Activated naive CD8-positive, alpha-beta T cell treated with anti-CD3 and anti-CD28 coated beads, Interleukin-2, amount 50 U/mL, for 24 hours (primary cell): ENCODE results near the gene APOBR.
A peak's percentile ranks its signal among the peaks of the same experiment; 100 is the strongest.
"Not testable (repeated sequence)": the region's sequence is repeated elsewhere in the genome, so short reads cannot be mapped to it uniquely, and the experiment has no call there.

Experiments
- ATAC-seq: fragments of 150-1000 bp; cut with Tn5 transposase; one replicate; pipeline ENCODE4 v1.10.0; 2021
- DNase-seq: peaks from one replicate; pipeline ENCODE4 v3.0.0; 2021
- H3K27ac Mint-ChIP-seq: one replicate; pipeline ENCODE4 v1.8.0; 2021; ENCODE audit warnings: mild to moderate bottlenecking, mixed read lengths
- H3K27me3 Mint-ChIP-seq: one replicate; pipeline ENCODE4 v1.8.0; 2021; ENCODE audit warnings: mixed read lengths
- H3K36me3 Mint-ChIP-seq: one replicate; pipeline ENCODE4 v1.8.0; 2021; ENCODE audit warnings: low read depth, mixed read lengths
- H3K4me1 Mint-ChIP-seq: one replicate; pipeline ENCODE4 v1.8.0; 2021; ENCODE audit warnings: mixed read lengths
- H3K4me3 Mint-ChIP-seq: one replicate; pipeline ENCODE4 v1.8.0; 2021; ENCODE audit warnings: mild to moderate bottlenecking, moderate library complexity, mixed read lengths
- H3K9me3 Mint-ChIP-seq: one replicate; pipeline ENCODE4 v1.8.0; 2021; ENCODE audit warnings: mixed read lengths

Gene APOBR

DNA sequence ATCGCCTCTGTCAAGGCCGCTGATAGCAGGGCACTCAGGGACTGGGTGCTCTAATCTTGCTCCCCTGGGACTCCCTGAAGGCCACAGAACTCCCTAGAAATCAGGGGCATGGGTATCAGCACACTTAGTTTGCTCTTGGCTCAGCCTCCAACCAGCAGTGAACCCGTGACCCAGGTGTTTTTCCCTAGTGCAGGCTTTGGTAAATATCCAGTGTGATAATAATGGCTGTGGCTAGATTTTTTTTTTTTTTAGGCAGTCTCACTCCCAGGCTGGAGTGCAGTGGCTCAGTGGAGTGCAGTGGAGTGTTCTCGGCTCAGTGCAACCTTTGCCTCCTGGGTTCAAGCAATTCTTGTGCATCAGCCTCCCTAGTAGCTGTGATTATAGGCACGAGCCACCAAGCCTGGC, 34.0 kb downstream of the APOBR start:
- DNase-seq (no peak), ATAC-seq (no peak)
- Mint-ChIP-seq H3K9me3 (no peaks in the 10 kb centered on the region), H3K36me3 (no peaks in the 10 kb centered on the region), H3K4me3 (no peak overlapping the region), H3K4me1 (no peaks in the 10 kb centered on the region), H3K27me3 (no peaks in the 10 kb centered on the region), H3K27ac (no peak overlapping the region)

DNA sequence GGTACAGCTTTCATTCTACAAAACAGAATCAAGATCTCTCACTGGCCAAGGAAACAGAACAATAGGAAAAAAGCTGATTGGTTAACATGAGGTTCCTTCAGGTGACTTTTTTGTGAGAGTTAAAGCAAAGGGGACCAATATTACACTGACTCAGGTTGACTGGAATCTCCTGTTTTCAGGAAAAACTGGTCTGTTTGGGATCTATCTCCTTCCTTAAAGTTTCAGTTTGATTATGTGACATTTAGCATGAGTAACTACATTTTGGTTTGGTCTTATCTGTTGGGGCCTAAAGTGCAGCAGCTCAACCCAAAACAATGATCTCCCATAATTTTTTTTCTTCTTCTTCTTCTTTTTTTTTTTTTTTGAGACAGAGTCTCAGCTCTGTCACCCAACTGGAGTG, 34.7 kb downstream of the APOBR start:
- Mint-ChIP-seq H3K27ac (no peak overlapping the region), H3K27me3 (no peaks in the 10 kb centered on the region), H3K4me3 (no peak overlapping the region), H3K36me3 (no peaks in the 10 kb centered on the region), H3K4me1 (no peaks in the 10 kb centered on the region), H3K9me3 (no peaks in the 10 kb centered on the region)
- DNase-seq: no peak
- no peak for ATAC-seq

- peak overlapping the region; percentile 20 for H3K27ac Mint-ChIP-seq
- DNase-seq (no peak), ATAC-seq (no peak)
- H3K4me1 Mint-ChIP-seq: peaks cover 14% of the 10 kb centered on the region
- no peaks in the 10 kb centered on the region for H3K27me3 Mint-ChIP-seq
- no peaks in the 10 kb centered on the region for H3K36me3 Mint-ChIP-seq
- H3K4me3 Mint-ChIP-seq: no peak overlapping the region
- no peaks in the 10 kb centered on the region for H3K9me3 Mint-ChIP-seq
Measured at GRCh38 chr16:28531777-28532744, 37.6 kb downstream of the APOBR start.

DNA sequence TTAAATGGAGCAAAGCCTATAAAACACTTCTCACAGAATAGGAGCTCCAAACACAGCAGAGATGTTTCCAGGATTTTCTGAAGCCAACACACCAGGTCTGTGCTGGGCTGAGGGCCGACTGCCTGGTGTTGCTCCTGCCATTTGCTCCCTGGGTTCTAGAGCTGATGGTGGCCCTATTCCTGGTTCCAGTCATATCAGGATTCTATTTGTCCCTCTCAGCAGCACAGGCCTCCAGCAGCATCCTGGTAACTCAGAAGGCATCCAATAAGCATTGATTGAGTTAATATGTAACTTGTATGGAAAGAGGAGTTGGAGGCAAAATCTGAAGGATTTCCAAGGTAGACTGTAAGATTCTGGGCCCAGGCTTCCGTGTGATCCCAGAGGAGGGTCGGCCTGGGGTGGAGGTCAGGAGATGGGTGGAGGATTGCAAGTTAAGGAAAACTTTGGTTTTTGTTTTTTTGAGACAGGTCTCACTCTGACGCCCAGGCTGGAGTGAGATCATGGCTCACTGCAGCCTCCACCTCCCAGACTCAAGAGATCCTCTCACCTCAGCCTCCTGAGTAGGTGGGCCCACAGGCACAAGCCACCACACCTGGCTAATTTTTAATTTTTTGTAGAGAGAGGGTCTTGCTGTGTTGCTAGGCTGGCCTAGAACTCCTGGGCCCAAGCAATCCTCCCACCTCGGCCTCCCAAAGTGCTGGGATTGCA, 38.7 kb downstream of the APOBR start:
- Mint-ChIP-seq H3K4me3 (no peak overlapping the region), H3K9me3 (no peaks in the 10 kb centered on the region)

GRCh38 chr16:28534542-28535373, 40.3 kb downstream of the APOBR start:
- ATAC-seq: no peak
- Mint-ChIP-seq H3K9me3 (no peaks in the 10 kb centered on the region), H3K27me3 (no peaks in the 10 kb centered on the region), H3K36me3 (no peaks in the 10 kb centered on the region), H3K4me3 (no peak overlapping the region), H3K27ac (no peak overlapping the region), H3K4me1 (peaks cover 14% of the 10 kb centered on the region)
- no peak for DNase-seq

More for the DNA sequence above, 38.7 kb downstream of the APOBR start:
- DNase-seq (no peak), ATAC-seq (no peak)
- no peak overlapping the region for H3K27ac Mint-ChIP-seq
- no peaks in the 10 kb centered on the region for H3K27me3 Mint-ChIP-seq
- H3K36me3 Mint-ChIP-seq: no peaks in the 10 kb centered on the region
- peaks cover 14% of the 10 kb centered on the region for H3K4me1 Mint-ChIP-seq

DNA sequence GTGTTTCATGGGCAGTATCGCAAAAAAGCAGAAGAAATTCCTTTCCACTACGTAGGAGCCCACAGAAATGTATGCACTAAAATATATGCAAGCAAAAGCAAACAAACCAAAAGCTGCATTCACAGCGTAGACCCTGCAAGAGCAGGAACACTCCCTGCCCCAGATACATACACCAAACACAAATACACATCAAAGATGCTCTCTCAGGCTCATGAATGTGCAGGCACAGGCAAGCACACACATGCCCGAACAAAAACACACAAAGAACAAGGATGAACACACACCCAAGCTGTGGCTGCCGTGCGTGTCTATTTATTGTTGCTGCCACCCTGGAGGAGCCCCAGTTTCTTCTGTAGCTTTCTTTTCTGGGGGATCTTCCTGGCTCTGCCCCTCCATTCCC, 42.6 kb downstream of the APOBR start:
- Mint-ChIP-seq H3K9me3 (no peaks in the 10 kb centered on the region), H3K4me3 (no peak overlapping the region), H3K36me3 (no peaks in the 10 kb centered on the region), H3K4me1 (peaks cover 14% of the 10 kb centered on the region), H3K27ac (no peak overlapping the region), H3K27me3 (no peaks in the 10 kb centered on the region)
- ATAC-seq (no peak), DNase-seq (no peak)

GRCh38 chr16:28537964-28538732, 43.7 kb downstream of the APOBR start:
- Mint-ChIP-seq H3K36me3 (no peaks in the 10 kb centered on the region), H3K4me3 (no peak overlapping the region), H3K4me1 (peaks cover 14% of the 10 kb centered on the region), H3K9me3 (no peaks in the 10 kb centered on the region), H3K27ac (no peak overlapping the region), H3K27me3 (no peaks in the 10 kb centered on the region)
- ATAC-seq (no peak), DNase-seq (no peak)

GRCh38 chr16:28538733-28539596, 44.5 kb downstream of the APOBR start, which contains the start of gene NUPR1:
NUPR1 (minus strand) TSS chr16:28538974; CDS start chr16:28538907, 67 bp downstream.
- DNase-seq (no peak), ATAC-seq (no peak)
- H3K9me3 Mint-ChIP-seq: no peaks in the 10 kb centered on the region
- H3K27me3 Mint-ChIP-seq: no peaks in the 10 kb centered on the region
- peaks cover 14% of the 10 kb centered on the region for H3K4me1 Mint-ChIP-seq
- H3K4me3 Mint-ChIP-seq: no peak within 1 kb of the TSS
- no peaks in the 10 kb centered on the region for H3K36me3 Mint-ChIP-seq
- no peak within 1 kb of the TSS for H3K27ac Mint-ChIP-seq

DNA sequence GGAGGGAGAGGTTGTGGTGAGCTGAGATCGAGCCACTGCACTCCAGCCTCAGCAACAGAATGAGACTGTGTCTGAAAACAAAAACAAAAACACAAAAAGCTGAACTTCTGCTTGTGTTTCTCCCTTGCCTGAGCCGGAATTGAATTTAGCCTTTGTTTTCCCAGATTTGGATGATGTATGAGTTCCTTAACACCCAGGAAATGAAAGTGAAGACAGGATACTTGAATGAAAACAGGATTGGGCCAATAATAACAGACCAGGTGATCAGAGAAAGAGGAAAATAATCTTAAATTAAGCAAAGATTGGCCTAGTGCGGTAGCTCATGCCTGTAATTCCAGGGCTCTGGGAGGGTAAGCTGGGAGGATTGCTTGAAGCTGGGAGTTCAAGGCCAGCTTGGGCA, 45.9 kb downstream of the APOBR start:
- no peaks in the 10 kb centered on the region for H3K36me3 Mint-ChIP-seq
- H3K4me1 Mint-ChIP-seq: peaks cover 4% of the 10 kb centered on the region
- H3K27me3 Mint-ChIP-seq: no peaks in the 10 kb centered on the region
- H3K27ac Mint-ChIP-seq: no peak overlapping the region
- no peaks in the 10 kb centered on the region for H3K9me3 Mint-ChIP-seq
- ATAC-seq: no peak
- H3K4me3 Mint-ChIP-seq: no peak overlapping the region
- DNase-seq: no peak

DNA sequence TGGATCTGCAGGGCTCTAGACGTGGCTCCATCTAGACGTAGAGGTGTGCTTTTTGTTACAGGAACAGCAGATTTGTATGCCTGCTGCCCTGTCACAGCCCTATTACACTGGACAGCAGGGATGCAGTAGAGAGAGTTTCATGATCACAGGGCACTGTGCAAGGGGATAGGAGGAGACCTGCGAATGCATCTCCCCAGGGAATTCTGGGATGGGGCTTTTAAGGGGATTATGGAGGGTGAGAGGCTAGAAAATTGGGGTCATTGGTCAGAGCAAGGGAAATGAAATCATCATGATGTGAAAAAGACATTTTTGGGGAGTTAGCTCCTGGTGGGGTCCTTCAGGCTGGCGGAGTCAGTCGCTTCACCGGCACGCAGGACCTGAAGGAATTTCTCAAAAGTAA, 48.2 kb downstream of the APOBR start:
- ATAC-seq: no peak
- Mint-ChIP-seq H3K27ac (no peak overlapping the region), H3K27me3 (no peaks in the 10 kb centered on the region)

GRCh38 chr16:28543072-28543471, 48.6 kb downstream of the APOBR start:
- DNase-seq (no peak), ATAC-seq (no peak)
- Mint-ChIP-seq H3K4me1 (no peaks in the 10 kb centered on the region), H3K4me3 (no peak overlapping the region), H3K36me3 (no peaks in the 10 kb centered on the region), H3K27me3 (peaks cover 2% of the 10 kb centered on the region), H3K9me3 (no peaks in the 10 kb centered on the region), H3K27ac (no peak overlapping the region)

More for the DNA sequence above, 48.2 kb downstream of the APOBR start:
- no peaks in the 10 kb centered on the region for H3K4me1 Mint-ChIP-seq
- no peaks in the 10 kb centered on the region for H3K36me3 Mint-ChIP-seq
- no peaks in the 10 kb centered on the region for H3K9me3 Mint-ChIP-seq
- H3K4me3 Mint-ChIP-seq: no peak overlapping the region
- no peak for DNase-seq

DNA sequence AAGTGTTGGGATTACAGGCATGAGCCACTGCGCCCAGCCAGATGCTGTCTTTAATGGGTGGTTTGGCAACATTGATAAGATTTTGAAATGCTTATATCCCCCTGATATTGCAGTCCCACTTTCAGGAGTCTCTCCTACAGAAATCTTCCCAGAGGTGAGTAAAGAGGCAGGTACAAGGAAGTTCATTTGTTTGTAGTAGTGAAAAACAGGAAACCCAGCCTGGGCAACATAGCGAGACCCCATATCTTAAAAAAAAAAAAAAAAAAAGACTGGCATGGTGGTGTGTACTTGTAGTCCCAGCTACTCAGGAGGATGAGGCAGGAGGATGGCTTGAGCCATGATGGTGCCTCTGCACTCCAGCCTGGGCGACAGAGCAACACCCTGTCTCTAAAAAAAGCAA, 50.6 kb downstream of the APOBR start:
- Mint-ChIP-seq H3K4me3 (no peak overlapping the region), H3K9me3 (no peaks in the 10 kb centered on the region), H3K36me3 (no peaks in the 10 kb centered on the region), H3K27ac (no peak overlapping the region), H3K27me3 (peaks cover 3% of the 10 kb centered on the region), H3K4me1 (peaks cover 4% of the 10 kb centered on the region)
- DNase-seq: no peak
- no peak for ATAC-seq

- not testable (repeated sequence) for H3K9me3 Mint-ChIP-seq, H3K27me3 Mint-ChIP-seq, H3K27ac Mint-ChIP-seq, ATAC-seq, DNase-seq, H3K4me3 Mint-ChIP-seq, H3K4me1 Mint-ChIP-seq, H3K36me3 Mint-ChIP-seq
Measured at GRCh38 chr16:28545964-28546363, 51.5 kb downstream of the APOBR start.
